Left forelimb (tissue), 1 donor: Measurements from ENCODE around the gene NBR1.
"Not testable (repeated sequence)": the region's sequence is repeated elsewhere in the genome, so short reads cannot be mapped to it uniquely, and the experiment has no call there.

Experiments used
- DNase-seq: peaks from one replicate; pipeline ENCODE4 v3.0.0-alpha.2; 2018; ENCODE audit warnings: low spot score

NBR1 gene, protein sequence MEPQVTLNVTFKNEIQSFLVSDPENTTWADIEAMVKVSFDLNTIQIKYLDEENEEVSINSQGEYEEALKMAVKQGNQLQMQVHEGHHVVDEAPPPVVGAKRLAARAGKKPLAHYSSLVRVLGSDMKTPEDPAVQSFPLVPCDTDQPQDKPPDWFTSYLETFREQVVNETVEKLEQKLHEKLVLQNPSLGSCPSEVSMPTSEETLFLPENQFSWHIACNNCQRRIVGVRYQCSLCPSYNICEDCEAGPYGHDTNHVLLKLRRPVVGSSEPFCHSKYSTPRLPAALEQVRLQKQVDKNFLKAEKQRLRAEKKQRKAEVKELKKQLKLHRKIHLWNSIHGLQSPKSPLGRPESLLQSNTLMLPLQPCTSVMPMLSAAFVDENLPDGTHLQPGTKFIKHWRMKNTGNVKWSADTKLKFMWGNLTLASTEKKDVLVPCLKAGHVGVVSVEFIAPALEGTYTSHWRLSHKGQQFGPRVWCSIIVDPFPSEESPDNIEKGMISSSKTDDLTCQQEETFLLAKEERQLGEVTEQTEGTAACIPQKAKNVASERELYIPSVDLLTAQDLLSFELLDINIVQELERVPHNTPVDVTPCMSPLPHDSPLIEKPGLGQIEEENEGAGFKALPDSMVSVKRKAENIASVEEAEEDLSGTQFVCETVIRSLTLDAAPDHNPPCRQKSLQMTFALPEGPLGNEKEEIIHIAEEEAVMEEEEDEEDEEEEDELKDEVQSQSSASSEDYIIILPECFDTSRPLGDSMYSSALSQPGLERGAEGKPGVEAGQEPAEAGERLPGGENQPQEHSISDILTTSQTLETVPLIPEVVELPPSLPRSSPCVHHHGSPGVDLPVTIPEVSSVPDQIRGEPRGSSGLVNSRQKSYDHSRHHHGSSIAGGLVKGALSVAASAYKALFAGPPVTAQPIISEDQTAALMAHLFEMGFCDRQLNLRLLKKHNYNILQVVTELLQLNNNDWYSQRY

DNA sequence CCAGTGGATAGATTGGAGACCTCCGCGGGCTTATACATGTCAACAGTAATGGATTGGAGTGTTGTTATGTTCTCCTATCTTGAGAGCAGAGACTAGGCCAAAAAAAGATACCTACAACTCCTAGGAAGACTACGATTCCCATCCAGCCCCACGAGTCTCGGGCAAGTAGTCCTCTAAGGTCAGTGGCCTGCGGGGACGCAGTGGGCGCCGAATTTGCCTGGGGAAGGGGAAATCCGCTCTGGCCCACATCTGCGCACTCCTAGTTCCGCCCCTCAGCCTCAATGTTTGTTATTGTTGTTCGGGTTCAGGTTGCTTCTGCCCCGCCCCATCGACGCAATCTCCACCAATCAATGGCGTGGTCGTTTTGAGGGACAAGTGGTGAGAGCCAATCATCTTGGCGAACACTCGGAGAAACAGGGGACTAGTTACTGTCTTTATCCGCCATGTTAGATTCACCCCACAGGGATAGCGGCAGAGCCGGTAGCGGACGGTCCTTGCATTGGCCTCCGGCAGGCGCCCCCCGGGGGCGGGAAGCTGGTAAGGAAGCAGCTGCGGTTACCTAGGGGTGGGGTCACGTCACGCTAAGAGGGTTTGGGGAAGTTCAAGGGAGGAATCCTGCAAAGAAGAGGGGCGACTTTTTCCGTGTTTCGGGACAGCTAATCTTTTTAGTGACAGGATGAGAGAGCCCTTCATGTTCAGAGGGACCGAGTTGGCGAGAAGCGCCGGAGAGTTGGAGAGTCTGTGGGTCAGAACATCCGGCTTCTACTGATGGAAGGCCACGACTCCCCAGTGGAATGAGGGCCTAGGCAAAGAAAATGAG, at the start of gene NBR1:
TSS of gene NBR1 (plus strand) at position 449 of the 820 bp plus-strand sequence. CDS start 4,586 bp downstream, outside the sequence.
- DNase-seq, result peak; percentile 96

DNA sequence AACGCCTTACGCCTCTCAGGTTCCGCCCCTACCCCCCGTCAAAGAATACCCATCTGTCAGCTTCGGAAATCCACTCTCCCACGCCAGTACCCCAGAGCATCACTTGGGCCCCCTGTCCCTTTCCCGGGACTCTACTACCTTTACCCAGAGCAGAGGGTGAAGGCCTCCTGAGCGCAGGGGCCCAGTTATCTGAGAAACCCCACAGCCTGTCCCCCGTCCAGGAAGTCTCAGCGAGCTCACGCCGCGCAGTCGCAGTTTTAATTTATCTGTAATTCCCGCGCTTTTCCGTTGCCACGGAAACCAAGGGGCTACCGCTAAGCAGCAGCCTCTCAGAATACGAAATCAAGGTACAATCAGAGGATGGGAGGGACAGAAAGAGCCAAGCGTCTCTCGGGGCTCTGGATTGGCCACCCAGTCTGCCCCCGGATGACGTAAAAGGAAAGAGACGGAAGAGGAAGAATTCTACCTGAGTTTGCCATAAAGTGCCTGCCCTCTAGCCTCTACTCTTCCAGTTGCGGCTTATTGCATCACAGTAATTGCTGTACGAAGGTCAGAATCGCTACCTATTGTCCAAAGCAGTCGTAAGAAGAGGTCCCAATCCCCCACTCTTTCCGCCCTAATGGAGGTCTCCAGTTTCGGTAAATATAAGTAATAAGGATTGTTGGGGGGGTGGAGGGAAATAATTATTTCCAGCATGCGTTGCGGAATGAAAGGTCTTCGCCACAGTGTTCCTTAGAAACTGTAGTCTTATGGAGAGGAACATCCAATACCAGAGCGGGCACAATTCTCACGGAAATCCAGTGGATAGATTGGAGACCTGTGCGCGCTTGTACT, 45.7 kb upstream of the NBR1 start, which contains the start of gene BRCA1:
TSS of gene BRCA1 (minus strand) at position 232 of the 834 bp plus-strand sequence. CDS start 1,268 bp downstream, outside the sequence.
- peak; percentile 88 for DNase-seq

DNA sequence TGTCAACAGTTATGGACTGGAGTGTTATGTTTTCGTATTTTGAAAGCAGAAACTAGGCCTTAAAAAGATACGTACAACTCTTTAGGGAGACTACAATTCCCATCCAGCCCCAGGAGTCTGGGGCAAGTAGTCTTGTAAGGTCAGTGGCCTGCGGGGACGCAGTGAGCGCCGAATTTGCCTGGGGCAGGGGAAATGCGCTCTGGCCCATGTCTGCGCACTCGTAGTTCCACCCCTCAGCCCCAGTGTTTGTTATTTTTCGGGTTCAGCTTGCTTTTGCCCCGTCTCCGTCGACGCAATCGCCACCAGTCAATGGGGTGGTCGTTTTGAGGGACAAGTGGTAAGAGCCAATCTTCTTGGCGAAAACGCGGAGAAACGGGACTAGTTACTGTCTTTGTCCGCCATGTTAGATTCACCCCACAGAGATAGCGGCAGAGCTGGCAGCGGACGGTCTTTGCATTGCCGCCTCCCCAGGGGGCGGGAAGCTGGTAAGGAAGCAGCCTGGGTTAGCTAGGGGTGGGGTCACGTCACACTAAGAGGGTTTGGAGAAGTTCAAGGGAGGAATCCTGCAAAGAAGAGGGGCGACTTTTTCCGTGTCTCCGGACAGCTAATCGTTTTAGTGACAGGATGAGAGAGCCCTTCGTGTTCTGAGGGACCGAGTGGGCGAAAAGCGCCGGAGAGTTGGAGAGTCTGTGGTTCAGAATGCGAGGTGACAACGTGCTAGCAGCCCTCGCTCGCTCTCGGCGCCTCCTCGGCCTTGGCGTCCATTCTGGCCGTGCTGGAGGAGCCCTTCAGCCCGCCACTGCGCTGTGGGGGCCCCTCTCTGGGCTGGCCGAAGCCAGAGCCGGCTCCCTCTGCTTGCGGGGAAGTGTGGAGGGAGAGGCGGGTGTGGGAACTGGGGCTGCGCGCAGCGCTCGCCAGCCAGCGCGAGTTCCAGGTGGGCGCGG, 44.8 kb upstream of the NBR1 start:
- DNase-seq, result no peak

DNA sequence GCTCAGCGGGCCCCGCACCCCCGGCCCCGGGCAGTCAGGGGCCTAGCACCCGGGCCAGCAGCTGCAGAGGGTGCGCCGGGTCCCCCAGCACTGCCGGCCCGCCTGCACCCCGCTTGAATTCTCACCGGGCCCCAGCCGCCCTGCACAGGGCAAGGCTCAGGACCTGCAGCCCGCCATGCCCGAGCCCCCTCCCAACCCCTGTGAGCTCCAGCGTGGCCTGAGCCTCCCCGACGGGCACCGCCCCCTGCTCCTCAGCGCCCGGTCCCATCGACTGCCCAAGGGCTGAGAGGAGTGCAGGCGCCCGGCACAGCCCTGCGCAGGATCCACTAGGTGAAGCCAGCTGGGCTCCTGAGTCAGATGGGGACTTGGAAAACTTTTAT, 44.1 kb upstream of the NBR1 start:
- DNase-seq, result no peak

DNA sequence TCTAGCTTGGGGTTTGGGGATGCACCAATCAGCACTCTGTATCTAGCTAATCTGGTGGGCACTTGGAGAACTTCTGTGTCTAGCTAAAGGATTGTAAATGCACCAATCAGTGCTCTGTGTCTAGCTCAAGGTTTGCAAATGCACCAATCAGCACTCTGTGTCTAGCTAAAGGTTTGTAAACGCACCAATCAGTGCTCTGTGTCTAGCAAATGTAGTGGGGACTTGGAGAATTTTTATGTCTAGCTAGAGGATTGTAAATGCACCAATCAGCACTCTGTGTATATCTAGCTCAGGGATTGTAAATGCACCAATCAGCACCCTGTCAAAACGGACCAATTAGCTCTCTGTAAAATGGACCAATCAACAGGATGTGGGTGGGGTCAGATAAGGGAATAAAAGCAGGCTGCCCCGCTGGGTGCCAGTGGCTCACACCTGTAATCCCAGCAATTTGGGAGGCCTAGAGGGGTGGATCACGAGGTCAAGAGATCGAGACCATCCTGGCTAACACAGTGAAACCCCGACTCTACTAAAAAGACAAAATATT, 43.6 kb upstream of the NBR1 start:
- not testable (repeated sequence) for DNase-seq

DNA sequence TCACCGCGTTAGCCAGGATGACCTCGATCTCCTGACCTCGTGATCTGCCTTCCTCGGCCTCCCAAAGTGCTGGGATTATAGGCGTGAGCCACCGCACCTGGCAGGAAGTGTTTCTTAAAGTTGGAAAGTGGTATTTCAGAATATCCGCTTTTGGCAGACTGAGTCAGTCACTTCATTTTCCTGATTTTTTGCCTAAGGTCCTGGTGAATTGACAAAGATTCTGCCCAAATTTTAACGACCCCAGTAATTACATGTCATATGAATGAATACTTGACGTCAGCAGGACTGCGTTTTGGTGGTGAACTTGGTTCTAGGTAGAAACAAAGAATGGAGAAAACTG, 41.4 kb upstream of the NBR1 start:
- DNase-seq, result no peak

DNA sequence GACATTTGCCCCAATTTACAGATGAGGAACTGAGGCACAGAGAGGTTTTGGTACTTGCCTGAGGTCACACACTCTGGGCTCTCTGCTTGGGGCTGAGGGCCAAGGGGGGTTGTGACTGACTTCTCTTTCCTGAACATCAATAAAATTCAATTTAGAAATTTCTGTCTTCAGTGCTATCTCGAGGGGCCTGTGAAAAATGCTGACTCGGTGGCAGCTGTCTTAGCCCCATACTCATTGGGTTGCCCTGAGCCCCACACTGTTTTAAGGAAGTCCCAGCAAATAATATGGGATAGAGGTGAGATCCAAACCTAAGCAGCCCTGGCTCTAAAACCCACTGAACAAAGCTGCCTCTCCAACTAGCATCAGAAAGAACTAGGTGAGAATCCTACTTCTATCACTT, 38.9 kb upstream of the NBR1 start:
- no peak for DNase-seq

DNA sequence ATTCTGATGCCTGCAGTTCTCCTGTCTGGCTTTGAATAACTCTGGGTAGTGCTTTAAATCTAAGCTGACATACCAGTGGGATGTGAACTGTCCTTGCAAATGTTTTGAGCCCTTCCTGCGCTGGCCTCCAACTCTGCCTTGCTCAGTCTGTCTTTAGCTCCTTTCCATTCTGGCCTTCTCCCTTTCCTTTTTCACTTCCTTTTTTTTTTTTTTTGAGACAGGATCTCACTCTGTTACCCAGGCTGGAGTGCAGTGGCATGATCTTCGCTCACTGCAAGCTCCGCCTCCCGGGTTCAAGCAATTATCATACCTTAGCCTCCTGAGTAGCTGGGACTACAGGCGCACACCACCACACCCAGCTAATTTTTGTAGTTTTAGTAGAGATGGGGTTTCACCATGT, 37.6 kb upstream of the NBR1 start:
- DNase-seq, result not testable (repeated sequence)

DNA sequence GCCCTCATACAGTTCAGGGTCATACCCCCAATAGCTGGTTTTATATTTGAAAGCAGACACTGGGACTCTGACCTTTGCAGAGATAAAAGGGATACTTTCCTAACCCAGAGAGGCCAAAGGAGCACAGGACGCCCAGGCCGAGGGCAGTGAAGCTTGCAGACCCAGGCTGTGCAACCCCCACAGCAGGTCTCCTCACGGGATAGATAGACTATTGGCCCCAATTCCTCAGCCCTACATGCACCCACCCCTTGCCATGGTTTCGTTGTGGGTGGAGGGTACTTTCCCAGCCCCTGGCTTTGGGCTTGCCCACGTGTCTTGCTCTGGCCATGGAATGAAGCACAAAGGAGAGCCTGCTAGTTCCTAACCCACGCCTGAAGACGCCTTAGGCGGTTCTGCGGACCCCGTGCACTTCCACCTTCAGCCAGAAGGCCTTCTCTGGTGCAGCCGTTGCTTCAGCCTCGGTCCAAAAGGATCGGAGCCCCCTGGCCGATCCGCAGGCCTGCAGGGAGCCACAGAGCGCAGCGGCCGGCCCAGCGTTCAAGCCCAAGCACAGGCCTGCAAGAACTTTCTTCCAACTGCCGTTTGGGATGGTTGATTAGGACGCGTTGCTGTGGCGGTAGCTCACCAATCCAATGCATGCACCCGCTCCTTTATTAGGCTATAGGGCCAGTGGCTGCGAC, 36.1 kb upstream of the NBR1 start:
- DNase-seq, result no peak

DNA sequence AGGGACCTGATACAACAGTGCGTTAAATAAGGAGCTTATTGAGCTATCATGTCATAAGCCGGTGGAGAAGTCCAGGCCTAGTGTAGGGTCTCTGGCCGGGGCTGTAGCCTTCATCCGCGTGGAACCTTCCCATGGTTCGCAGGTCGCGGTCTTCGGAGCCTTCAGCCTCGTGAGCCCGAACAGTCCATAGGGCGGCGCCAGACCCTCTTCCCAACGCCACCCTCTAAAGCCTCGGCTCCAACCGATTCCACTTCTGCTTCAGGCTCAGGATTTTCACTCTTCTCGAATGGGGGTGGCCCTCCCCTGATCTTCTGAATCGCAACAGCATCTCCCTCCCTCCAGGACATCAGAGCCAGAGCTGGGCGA, 35.6 kb upstream of the NBR1 start:
- no peak for DNase-seq

DNA sequence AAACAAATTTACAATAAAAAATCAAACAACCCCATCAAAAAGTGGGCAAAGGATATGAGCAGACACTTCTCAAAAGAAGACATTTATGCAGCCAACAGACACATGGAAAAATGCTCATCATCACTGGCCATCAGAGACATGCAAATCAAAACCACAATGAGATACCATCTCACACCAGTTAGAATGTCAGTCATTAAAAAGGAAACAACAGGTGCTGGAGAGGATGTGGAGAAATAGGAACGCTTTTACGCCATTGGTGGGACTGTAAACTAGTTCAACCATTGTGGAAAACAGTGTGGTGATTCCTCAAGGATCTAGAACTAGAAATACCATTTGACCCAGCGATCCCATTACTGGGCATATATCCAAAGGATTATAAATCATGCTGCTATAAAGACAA, 34.4 kb upstream of the NBR1 start:
- not testable (repeated sequence) for DNase-seq

DNA sequence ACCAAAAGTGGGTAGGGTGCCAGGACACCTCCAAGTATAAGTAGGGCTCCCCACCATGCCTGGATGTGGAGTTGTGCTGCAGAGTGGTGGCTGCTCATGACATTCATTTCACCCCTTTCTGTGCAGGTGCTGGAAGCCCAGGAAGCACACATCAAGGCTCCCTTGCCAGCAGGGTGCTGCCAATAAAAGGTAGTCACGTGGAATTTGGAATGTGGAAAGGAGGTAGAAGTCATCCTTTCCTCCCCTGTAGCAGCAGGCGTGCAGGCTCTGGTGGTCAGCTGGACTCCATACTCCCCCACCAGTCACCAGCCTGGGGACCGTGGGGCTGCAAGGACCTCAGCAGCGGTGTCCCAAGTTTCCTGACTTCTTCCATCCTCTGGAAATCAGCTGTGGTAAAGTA, 32.5 kb upstream of the NBR1 start:
- not testable (repeated sequence) for DNase-seq

DNA sequence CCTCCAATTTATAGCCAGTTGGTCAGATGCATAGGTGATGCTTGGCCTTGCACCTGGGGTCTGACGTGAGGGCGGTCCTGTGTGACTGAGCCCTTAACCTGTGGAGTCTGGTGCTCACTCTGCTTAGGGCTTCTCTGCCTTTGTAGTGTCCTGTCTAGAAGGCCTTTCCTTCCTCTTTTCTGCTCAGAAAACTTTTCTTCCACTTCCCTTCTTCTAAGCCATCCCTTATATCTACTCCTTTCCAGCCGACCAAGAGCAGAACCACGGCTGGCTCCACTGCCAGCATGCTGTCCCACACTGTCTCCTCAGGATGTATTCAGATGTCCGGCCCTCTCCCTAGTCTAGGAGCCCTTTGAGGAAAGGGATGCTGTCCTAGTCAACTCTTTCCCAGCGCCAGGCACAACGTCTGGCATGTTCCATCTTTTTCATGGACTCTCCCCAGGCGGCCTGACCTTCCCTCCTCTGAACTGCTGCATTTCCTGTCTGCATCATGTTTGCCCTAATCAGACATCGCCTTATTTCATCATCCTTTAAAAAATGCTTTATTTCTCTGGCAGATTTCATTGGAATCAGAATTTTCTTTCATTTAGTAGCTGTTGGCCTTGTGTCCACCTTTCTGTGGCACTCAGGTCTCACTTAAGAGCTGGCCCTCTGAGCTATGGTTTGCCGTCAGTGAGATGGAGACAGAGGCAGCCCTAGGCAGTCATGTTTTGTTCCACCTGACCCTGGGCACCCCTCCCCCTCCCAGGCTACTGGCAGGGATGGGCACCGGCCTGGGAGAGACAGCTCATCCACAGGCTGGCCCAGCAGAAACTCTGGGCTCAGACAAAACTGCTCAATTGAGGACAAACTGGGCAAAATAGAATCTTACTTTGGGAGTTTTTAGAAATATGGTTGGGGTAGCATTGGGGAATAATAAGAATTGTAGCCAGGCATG, 30.4 kb upstream of the NBR1 start:
- no peak for DNase-seq

DNA sequence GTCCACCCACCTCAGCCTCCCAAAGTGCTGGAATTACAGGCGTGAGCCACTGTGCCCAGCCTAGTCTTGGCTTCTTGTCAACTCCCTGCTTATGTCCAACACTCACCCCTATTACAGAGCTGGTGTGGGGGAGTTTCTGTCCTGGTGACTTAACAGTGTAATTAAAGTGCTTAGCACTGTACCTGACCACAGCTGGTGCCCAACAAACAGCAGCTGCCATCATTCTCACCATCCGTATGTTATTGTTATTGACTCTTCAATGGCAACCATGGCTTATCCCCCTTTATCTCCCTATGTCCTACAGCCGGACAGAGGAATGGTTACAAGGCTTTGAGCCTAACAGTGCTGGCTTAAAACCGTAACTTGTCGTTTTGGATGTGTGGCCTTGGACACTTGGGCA, 28.9 kb upstream of the NBR1 start:
- no peak for DNase-seq

DNA sequence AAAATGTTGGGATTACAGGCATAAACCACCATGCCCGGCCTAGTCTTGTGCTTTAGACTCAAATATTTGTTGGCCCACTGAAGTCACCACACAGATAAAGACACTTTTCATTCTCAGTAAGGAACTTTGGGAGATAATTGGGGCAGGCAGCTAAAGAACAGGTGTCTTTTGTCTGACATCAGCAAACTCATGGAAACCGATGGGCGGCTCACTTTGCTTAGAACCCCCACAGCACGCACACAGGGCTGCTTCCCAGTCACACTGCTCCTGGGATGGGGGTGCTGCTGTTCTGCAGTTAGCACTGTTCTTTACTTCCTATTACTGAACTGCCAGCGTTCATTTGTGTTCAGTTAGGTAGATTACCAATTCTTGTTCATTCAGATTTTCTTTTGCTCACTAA, 27.8 kb upstream of the NBR1 start:
- DNase-seq, result no peak

DNA sequence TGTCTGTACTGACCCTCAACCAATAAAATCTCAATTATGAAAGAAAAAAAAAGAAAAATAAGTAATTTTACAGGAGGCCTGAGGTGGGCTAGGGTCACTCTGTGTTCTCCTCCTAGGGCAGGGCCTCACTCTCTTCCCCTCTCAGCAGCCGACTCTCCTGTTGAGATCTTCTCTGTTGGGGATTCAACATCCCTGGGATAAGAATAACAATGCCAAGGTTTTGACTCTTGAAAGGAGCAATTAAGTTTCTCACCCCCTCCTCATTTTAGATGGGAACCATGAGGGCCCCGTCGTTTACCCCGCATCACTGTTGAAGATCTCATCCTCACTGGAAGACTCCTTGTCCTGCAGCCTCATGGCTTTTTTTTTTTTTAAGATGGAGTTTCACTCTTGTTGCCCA, 24.4 kb upstream of the NBR1 start:
- no peak for DNase-seq

DNA sequence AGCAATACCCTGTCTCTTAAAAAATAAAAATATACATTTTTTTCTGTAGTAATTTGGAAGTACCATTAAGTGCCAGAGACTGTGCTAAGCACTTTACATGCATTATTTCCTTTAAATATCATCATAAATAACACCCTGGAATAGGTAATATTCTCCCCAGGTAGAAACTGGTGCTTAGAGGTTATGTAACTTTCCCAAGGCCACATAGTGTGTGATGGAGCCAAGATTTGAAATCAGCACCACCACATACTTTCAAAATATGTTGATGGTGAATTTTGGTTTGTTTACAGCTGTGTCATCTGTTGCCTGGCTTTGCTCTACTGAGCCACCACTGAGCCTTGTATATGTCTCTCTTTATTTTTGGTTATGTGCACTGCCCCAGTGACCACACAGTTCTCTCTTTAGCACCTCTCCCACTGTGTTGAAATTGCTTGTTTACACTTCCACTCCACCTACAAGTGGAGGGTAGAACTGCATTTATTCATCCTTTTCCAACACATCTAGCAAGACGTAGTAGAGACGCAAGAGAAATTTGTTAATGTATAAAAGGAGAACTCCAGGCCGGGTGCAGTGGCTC, 19.0 kb upstream of the NBR1 start:
- no peak for DNase-seq
